MM.1S (cell line): Measurements from ENCODE around the gene CLIC5.

Experiments
- CTCF ChIP-seq: fragments of 300-600 bp; sonication (generic); IDR thresholded peaks from 2 replicates; pipeline ENCODE4 v1.5.1; 2016; ENCODE audit warnings: antibody characterized with exemption, low read length, mixed read lengths
- EZH2phosphoT487 ChIP-seq: fragments of 300-600 bp; sonication (generic); IDR thresholded peaks from 2 replicates; pipeline ENCODE4 v1.6.1; 2018; ENCODE audit warnings: antibody characterized with exemption, low read length

GRCh38 chr6:46046558-46047174 lies 31.0 kb upstream of the CLIC5 start:
- no peak for TF ChIP-seq CTCF
- no peak for TF ChIP-seq EZH2phosphoT487
